ENCODE data around the gene APBA2. TPM values are rescaled to one million over a fixed set of nuclear protein-coding genes. Genes with fewer than 3 reads are reported as not detected.

The APBA2 gene
- total and polyA plus RNA-seq, 7 donors, result 0.46 to 10.7 (median 1.5) TPM

GRCh38 chr15:28900041-28900891, 14.5 kb downstream of the APBA2 start:
- H3K27me3 ChIP-seq, result no peaks in the 10 kb centered on the region
- H3K36me3 ChIP-seq, result no peaks in the 10 kb centered on the region
- no peak for DNase-seq
- intact Hi-C loops (cut with DNase I), result no loop called here
- no peaks in the 10 kb centered on the region for H3K9me3 ChIP-seq
- no peaks in the 10 kb centered on the region for H3K4me1 ChIP-seq
- no peak overlapping the region for H3K27ac ChIP-seq
- TF ChIP-seq POLR2A (IDR thresholded peaks at IDR 0.05), result no peak
- TF ChIP-seq CTCF (IDR thresholded peaks at IDR 0.05), result no peak
- no peak for TF ChIP-seq POLR2AphosphoS5 (IDR thresholded peaks at IDR 0.05)
- TF ChIP-seq EP300 (IDR thresholded peaks at IDR 0.05), result no peak
- no peak overlapping the region for H3K4me3 ChIP-seq
- WGBS, 2 donors, result 79 to 83% methylated on average over 18 of the region's 18 CpGs

DNA sequence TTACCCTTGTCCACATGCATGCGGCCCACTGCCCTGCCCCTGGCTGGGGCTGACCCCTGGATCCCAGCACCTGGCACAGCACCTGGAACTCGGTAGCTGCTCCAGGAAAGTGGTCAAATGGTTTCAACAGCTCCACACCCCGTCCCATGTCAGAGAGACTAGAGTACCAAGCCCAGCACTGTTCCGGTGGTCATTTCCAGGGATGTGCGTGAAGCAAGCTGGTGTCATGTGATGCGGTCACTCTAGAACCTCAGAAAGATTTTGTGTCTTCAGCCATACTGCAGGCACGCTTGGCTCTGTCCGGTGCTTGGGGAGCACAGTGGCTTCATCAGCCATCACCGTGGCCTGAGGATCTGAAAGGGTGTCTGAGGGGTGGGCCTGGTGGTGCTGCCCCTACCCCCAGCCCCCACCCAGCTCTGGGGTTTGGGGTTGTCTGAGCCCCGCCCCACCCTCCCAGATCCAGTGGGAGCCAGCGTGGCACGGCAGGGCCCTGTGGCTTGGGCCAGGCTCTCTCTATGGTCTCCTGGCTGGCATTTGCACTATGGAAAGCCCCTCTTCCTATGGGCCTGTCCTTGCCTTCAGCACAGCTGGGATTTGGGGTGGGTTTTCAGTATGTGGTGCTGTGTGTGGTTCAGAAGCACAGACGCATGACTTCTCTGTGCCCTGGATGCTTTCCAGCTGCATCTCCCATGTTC, 15.3 kb downstream of the APBA2 start:
- 88 to 93% methylated on average over 13 of the region's 13 CpGs for WGBS, 2 donors
- no peak for DNase-seq
- H3K27ac ChIP-seq, result no peak overlapping the region

GRCh38 chr15:28901587-28901980, 15.8 kb downstream of the APBA2 start:
- TF ChIP-seq EP300 (IDR thresholded peaks at IDR 0.05) (no peak), POLR2AphosphoS5 (IDR thresholded peaks at IDR 0.05) (no peak), CTCF (IDR thresholded peaks at IDR 0.05) (no peak), POLR2A (IDR thresholded peaks at IDR 0.05) (no peak)
- Histone ChIP-seq H3K27ac (no peak overlapping the region), H3K27me3 (no peaks in the 10 kb centered on the region), H3K4me1 (no peaks in the 10 kb centered on the region), H3K4me3 (no peak overlapping the region), H3K36me3 (no peaks in the 10 kb centered on the region), H3K9me3 (no peaks in the 10 kb centered on the region)
- WGBS, 2 donors, result 52 to 75% methylated on average over 7 of the region's 7 CpGs
- intact Hi-C loops (cut with DNase I), result no loop called here
- no peak for DNase-seq

More for the DNA sequence above, 15.3 kb downstream of the APBA2 start:
- no peaks in the 10 kb centered on the region for H3K4me1 ChIP-seq
- H3K27me3 ChIP-seq, result no peaks in the 10 kb centered on the region
- intact Hi-C loops (cut with DNase I), result no loop called here
- H3K4me3 ChIP-seq, result no peak overlapping the region
- TF ChIP-seq POLR2A (IDR thresholded peaks at IDR 0.05) (no peak), POLR2AphosphoS5 (IDR thresholded peaks at IDR 0.05) (no peak), CTCF (IDR thresholded peaks at IDR 0.05) (no peak), EP300 (IDR thresholded peaks at IDR 0.05) (no peak)
- no peaks in the 10 kb centered on the region for H3K9me3 ChIP-seq
- no peaks in the 10 kb centered on the region for H3K36me3 ChIP-seq

DNA sequence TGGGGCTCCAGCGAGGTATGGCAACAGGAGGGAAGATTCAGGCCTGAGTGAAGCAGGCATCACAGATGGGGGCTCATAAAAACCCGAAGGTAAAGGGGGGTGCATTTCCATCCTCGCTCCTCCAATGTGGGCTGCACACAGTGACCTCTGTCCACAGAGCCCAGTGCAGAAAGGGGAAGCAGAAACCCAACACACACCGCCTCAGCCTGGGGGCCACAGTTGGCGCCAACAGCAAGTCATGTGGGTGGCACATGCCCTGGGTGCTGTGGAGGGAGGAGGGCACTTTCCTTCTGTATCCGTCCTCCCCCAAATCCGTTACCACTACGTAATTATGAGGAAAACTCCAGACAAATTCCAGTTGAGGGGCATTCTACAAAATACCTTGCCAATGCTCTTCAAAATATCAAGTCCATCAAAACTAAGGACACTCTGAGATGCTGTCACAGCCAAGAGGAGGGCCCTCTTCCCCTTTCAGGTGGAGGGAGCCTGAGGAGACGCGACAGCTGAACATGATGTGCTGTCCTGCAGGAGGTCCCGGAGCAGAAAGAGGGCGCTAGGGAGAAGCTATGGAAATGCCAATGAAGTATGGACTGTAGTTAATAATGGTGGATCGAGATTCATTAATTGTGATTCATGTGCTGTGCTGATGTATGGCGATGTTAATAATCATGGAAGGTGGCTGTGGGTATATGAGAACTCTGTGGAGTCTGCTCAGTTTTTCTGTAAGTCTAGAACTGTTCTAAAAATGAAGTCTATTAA, 16.4 kb downstream of the APBA2 start:
- no peak for DNase-seq

More for the DNA sequence above, 16.4 kb downstream of the APBA2 start:
- H3K27me3 ChIP-seq, result no peaks in the 10 kb centered on the region
- no peaks in the 10 kb centered on the region for H3K36me3 ChIP-seq
- no peaks in the 10 kb centered on the region for H3K9me3 ChIP-seq
- 91 to 92% methylated on average over 14 of the region's 14 CpGs for WGBS, 2 donors
- intact Hi-C loops (cut with DNase I), result no loop called here
- H3K4me3 ChIP-seq, result no peak overlapping the region
- H3K4me1 ChIP-seq, result no peaks in the 10 kb centered on the region
- TF ChIP-seq POLR2A (IDR thresholded peaks at IDR 0.05) (no peak), EP300 (IDR thresholded peaks at IDR 0.05) (no peak), CTCF (IDR thresholded peaks at IDR 0.05) (no peak), POLR2AphosphoS5 (IDR thresholded peaks at IDR 0.05) (no peak)
- no peak overlapping the region for H3K27ac ChIP-seq

Data from sigmoid colon (tissue), 7 donors.